GM12878 (cell line): ENCODE data around the gene CEP128. TPM values are rescaled to one million over a fixed set of nuclear protein-coding genes. Genes with fewer than 3 reads are reported as not detected.

ENCODE experiments used
- ATAC-seq: fragments of 200-7000 bp; cut with Tn5 transposase; 3 replicates; pipeline ENCODE4 v1.9.1; 2020; ENCODE audit warnings: mild to moderate bottlenecking, moderate library complexity
- BruUV-seq: library from RNA; stranded (reverse); fragments of 400-500 nt; replicated peaks from 2 replicates; lab custom pipeline; 2021; lab: Mats Ljungman, UMichigan
- CTCF ChIA-PET: fragments of 300-600 bp; sonication (Branson Sonifier 250); formaldehyde crosslinking; extraction: SDS; loops from one replicate; lab custom pipeline; 2021; ENCODE audit warnings: inconsistent platforms; lab: Yijun Ruan, JAX
- POLR2A ChIA-PET: fragments of 350-600 bp; formaldehyde crosslinking; extraction: SDS; loops from one replicate; lab custom pipeline; 2021; ENCODE audit warnings: inconsistent platforms; lab: Charles Lee
- RAD21 ChIA-PET: fragments of 300-600 bp; sonication (Branson Sonifier 250); formaldehyde crosslinking; loops from one replicate; lab custom pipeline; 2023; ENCODE audit warnings: antibody characterized with exemption; ENCODE audit not compliant: unreplicated experiment; lab: Charles Lee
- SMC1A ChIA-PET: fragments of 300-600 bp; sonication (Branson Sonifier 250); formaldehyde crosslinking; loops from one replicate; lab custom pipeline; 2023; ENCODE audit not compliant: unreplicated experiment, uncharacterized antibody; lab: Charles Lee
- DNase-seq: peaks from one replicate; pipeline ENCODE4 v3.0.0-alpha.2; 2011; ENCODE audit warnings: low read depth, low spot score
- FAIRE-seq: peaks from 3 replicates; lab custom pipeline; 2011; peaks lifted over from hg19 to GRCh38; lab: Jason Lieb, UNC
- H2AFZ ChIP-seq: 2 replicates; pipeline ENCODE4 v1.6.0; 2011; ENCODE audit warnings: low read depth, low read length, control low read depth; ENCODE audit not compliant: control insufficient read depth
- H3K27ac ChIP-seq: 2 replicates; pipeline ENCODE4 v1.5.1; 2011; ENCODE audit warnings: control low read depth; ENCODE audit not compliant: control insufficient read depth, insufficient read depth
- H3K27me3 ChIP-seq, 2 experiments: replicated peaks in 1 of 2; 2 replicates each; pipeline versions ENCODE4 v1.6.0 to v1.6.1; 2011; ENCODE audit warnings: low read length in 1 of 2; ENCODE audit not compliant: control insufficient read depth in 2 of 2, insufficient read depth in 2 of 2
- H3K36me3 ChIP-seq, 2 experiments: 2 replicates each; pipeline ENCODE4 v1.5.1; 2011; ENCODE audit warnings: low read length in 1 of 2; ENCODE audit not compliant: control insufficient read depth in 2 of 2, insufficient read depth in 2 of 2
- H3K4me1 ChIP-seq: 2 replicates; pipeline ENCODE4 v1.6.1; 2011; ENCODE audit warnings: mild to moderate bottlenecking, low read length, moderate library complexity, mixed read lengths; ENCODE audit not compliant: control insufficient read depth, insufficient read depth
- H3K4me2 ChIP-seq: 2 replicates; pipeline ENCODE4 v1.6.0; 2011; ENCODE audit warnings: control low read depth; ENCODE audit not compliant: control insufficient read depth, insufficient read depth
- H3K4me3 ChIP-seq: fragments of 200-600 bp; sonication (generic); 2 replicates; pipeline ENCODE4 v1.5.1; 2016
- H3K79me2 ChIP-seq: 2 replicates; pipeline ENCODE4 v1.6.0; 2011; ENCODE audit warnings: low read length; ENCODE audit not compliant: control insufficient read depth, insufficient read depth
- H3K9ac ChIP-seq: 2 replicates; pipeline ENCODE4 v1.8.0; 2011; ENCODE audit warnings: low read length, control low read depth, mixed read lengths; ENCODE audit not compliant: control insufficient read depth, insufficient read depth
- H3K9me3 ChIP-seq: replicated peaks from 3 replicates; pipeline ENCODE4 v1.5.1; 2011; ENCODE audit warnings: mild to moderate bottlenecking, low read length; ENCODE audit not compliant: control insufficient read depth, insufficient read depth
- H4K20me1 ChIP-seq: 2 replicates; pipeline ENCODE4 v1.6.0; 2011; ENCODE audit not compliant: control insufficient read depth, insufficient read depth
- CEBPB ChIP-seq, 2 experiments: fragments of 150-350 bp in 1 of 2; IDR thresholded peaks; 2 replicates each; pipeline ENCODE4 v1.6.1; 2012 to 2014; ENCODE audit warnings: low read depth in 2 of 2, low read length in 2 of 2, borderline replicate concordance in 1 of 2, inconsistent platforms in 1 of 2
- CREM ChIP-seq: IDR thresholded peaks from 2 replicates; pipeline ENCODE4 v1.6.1; 2014; ENCODE audit warnings: antibody characterized with exemption, low read depth
- FOXK2 ChIP-seq: fragments of 450-650 bp; IDR thresholded peaks from 2 replicates; pipeline ENCODE4 v1.6.1; 2017; ENCODE audit warnings: mild to moderate bottlenecking, moderate library complexity
- HDAC2 ChIP-seq: fragments of 200-600 bp; sonication (generic); IDR thresholded peaks from 2 replicates; pipeline ENCODE4 v1.6.1; 2017
- KAT2A ChIP-seq: conservative IDR thresholded peaks from 2 replicates; pipeline ENCODE4 v1.6.1; 2011; ENCODE audit warnings: low read depth, low read length; ENCODE audit not compliant: control insufficient read depth
- NFYA ChIP-seq: IDR thresholded peaks from 2 replicates; pipeline ENCODE4 v1.6.1; 2011; ENCODE audit warnings: low read depth, mild to moderate bottlenecking, low read length, improper control_type of control experiment, borderline replicate concordance
- NFYB ChIP-seq: IDR thresholded peaks from 2 replicates; pipeline ENCODE4 v1.6.1; 2011; ENCODE audit warnings: low read depth, mild to moderate bottlenecking, low read length, improper control_type of control experiment, moderate library complexity; ENCODE audit not compliant: insufficient read depth
- NR2C1 ChIP-seq: fragments of 450-650 bp; IDR thresholded peaks from 2 replicates; pipeline ENCODE4 v1.6.1; 2017; ENCODE audit warnings: antibody characterized with exemption, mild to moderate bottlenecking, moderate library complexity
- RUNX3 ChIP-seq: IDR thresholded peaks from 2 replicates; pipeline ENCODE4 v1.6.1; 2012; ENCODE audit warnings: low read length, inconsistent platforms
- YBX1 ChIP-seq: fragments of 450-650 bp; IDR thresholded peaks from 2 replicates; pipeline ENCODE4 v1.6.1; 2016; ENCODE audit warnings: antibody characterized with exemption
- ZNF274 ChIP-seq: IDR thresholded peaks from one replicate; pipeline ENCODE4 v1.8.0; 2011; ENCODE audit not compliant: insufficient read length, insufficient read depth
- WGBS: methylation state at CpG from one replicate; pipeline ENCODE4 v1.1.6; 2016; ENCODE audit warnings: low lambda C conversion rate; ENCODE audit not compliant: insufficient replicate concordance, insufficient coverage; ENCODE audit errors: missing lambda C conversion rate; 5-methylcytosine and 5-hydroxymethylcytosine counted together
- in situ Hi-C: fragments of 300-500 bp; cut with MboI; formaldehyde crosslinking; loops from 9 replicates; pipeline ENCODE4 v1.14.3; 2018; ENCODE audit warnings: mixed read lengths
- intact Hi-C: fragments of 100-400 bp; cut with micrococcal nuclease; formaldehyde crosslinking; loops from one replicate; pipeline ENCODE4 v1.14.2; 2022; ENCODE audit not compliant: unreplicated experiment
- polyA plus RNA-seq, 11 experiments: library from polyadenylated mRNA; depleted of rRNA in 4 of 11; unstranded in 6 of 11; stranded (reverse) in 5 of 11; fragments of >200 nt; fragmentation: Nextera tagmentation in 4 of 11; fragmentation: Illumina TruSeq in 1 of 11; extraction: Ambion mirVana in 4 of 11; extraction: Trizol in 1 of 11; gene quantifications; 1 replicate in 1 of 11; 2 replicates in 10 of 11; pipeline versions ENCODE4 v1.2.1 to v1.2.3, GENCODE V29; 2011 to 2016; ENCODE audit warnings: inconsistent platforms in 2 of 11, missing spikeins in 2 of 11, low read depth in 1 of 11
- total RNA-seq, 4 experiments: library from RNA; depleted of rRNA in 3 of 4; stranded (reverse); fragments of >200 nt in 3 of 4; fragmentation: Illumina TruSeq in 1 of 4; extraction: Trizol in 1 of 4; gene quantifications; 2 replicates each; pipeline versions ENCODE4 v1.2.1 to v1.2.3, GENCODE V29; 2013 to 2021
- TF ChIP-seq, protein P1 (sequence below): fragments of 150-350 bp; IDR thresholded peaks from 2 replicates; pipeline ENCODE4 v1.6.1; 2016; ENCODE audit warnings: low read depth, low read length

Gene CEP128
- total and polyA plus RNA-seq, 10 of the 15 experiments (the other 5 are each of a cell fraction or from before 2014, with no cell fraction given) = 1.1 to 6.7 (median 3.4) TPM

DNA sequence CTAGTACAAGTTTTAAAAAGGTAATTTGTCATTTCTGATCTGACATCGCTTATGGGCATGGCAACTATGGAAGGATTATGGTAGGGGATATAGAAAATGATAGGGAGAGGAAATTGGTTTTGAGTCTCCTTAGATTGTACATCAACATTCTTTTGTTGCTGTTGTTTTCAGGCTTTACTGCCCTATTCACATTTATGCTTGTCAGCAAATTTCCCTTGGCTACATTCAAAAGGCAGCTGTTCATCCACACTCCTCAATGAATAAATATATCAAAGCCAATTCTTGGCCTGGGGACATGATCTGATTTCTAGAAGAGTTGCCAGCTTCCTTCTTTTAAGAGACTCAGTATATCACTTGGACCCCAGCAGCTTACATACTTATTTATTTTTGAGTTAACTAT, 283.4 kb downstream of the CEP128 start:
- Histone ChIP-seq H3K79me2 (no peaks in the 10 kb centered on the region), H3K9me3 (no peaks in the 10 kb centered on the region)
- TF ChIP-seq NFYA (no peak), CEBPB (IDR thresholded peaks at IDR 0.05; ENCODE audit: borderline replicate concordance in 1 of 2, low read depth in 2 of 2, low read length in 2 of 2) (no peak), KAT2A (no peak), FOXK2 (no peak), ZNF274 (no peak), CREM (no peak), HDAC2 (no peak)
- TF ChIP-seq, all 136 proteins: peak for 0
- Histone ChIP-seq H3K36me3 (no peaks in the 10 kb centered on the region), H3K27ac (no peak overlapping the region), H4K20me1 (no peaks in the 10 kb centered on the region), H2AFZ (no peak overlapping the region), H3K9ac (no peak overlapping the region), H3K4me2 (no peak overlapping the region), H3K4me1 (no peaks in the 10 kb centered on the region), H3K27me3 (no peaks in the 10 kb centered on the region), H3K4me3 (no peak overlapping the region)
- RAD21 ChIA-PET = no interaction called here
- POLR2A ChIA-PET = no interaction called here
- CTCF ChIA-PET = no interaction called here
- FAIRE-seq (no peak), ATAC-seq (no peak), DNase-seq (no peak)
- 90% methylated on average over 1 of the region's 1 CpG for WGBS
- in situ Hi-C loops = no loop called here
- no TSS peak for BruUV-seq
- SMC1A ChIA-PET = no interaction called here
- intact Hi-C loops = no loop called here

DNA sequence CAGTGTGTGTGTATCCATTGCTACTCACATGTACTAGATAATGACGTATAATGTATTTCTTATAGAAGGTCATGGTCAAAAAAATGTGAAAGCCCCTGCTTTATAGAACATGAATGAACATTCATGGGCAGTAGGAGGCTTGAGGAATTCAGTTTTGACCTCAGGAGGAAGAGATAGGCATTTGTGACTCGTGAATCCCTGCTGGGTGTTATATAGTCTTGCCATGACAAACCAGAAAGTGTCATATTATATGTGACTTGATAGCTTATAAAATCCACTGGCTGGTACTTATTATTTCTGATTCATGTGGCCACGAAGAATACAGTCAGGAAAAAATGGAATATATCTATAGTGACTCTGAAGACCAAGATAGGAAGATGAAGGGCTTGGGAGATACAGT, 287.6 kb downstream of the CEP128 start:
- Histone ChIP-seq H3K4me1 (no peaks in the 10 kb centered on the region), H3K36me3 (no peaks in the 10 kb centered on the region), H3K27me3 (no peaks in the 10 kb centered on the region), H3K4me2 (no peak overlapping the region), H3K9me3 (no peaks in the 10 kb centered on the region), H4K20me1 (no peaks in the 10 kb centered on the region), H3K9ac (no peak overlapping the region), H3K79me2 (no peaks in the 10 kb centered on the region), H3K4me3 (no peak overlapping the region), H2AFZ (no peak overlapping the region), H3K27ac (no peak overlapping the region)
- POLR2A ChIA-PET = no interaction called here
- DNase-seq (no peak), FAIRE-seq (no peak), ATAC-seq (no peak)
- 35% methylated on average over 3 of the region's 3 CpGs for WGBS
- CTCF ChIA-PET = no interaction called here
- intact Hi-C loops = no loop called here
- no peak for TF ChIP-seq NR2C1
- TF ChIP-seq YBX1 = no peak
- TF ChIP-seq NFYB = no peak
- TF ChIP-seq, protein P1, sequence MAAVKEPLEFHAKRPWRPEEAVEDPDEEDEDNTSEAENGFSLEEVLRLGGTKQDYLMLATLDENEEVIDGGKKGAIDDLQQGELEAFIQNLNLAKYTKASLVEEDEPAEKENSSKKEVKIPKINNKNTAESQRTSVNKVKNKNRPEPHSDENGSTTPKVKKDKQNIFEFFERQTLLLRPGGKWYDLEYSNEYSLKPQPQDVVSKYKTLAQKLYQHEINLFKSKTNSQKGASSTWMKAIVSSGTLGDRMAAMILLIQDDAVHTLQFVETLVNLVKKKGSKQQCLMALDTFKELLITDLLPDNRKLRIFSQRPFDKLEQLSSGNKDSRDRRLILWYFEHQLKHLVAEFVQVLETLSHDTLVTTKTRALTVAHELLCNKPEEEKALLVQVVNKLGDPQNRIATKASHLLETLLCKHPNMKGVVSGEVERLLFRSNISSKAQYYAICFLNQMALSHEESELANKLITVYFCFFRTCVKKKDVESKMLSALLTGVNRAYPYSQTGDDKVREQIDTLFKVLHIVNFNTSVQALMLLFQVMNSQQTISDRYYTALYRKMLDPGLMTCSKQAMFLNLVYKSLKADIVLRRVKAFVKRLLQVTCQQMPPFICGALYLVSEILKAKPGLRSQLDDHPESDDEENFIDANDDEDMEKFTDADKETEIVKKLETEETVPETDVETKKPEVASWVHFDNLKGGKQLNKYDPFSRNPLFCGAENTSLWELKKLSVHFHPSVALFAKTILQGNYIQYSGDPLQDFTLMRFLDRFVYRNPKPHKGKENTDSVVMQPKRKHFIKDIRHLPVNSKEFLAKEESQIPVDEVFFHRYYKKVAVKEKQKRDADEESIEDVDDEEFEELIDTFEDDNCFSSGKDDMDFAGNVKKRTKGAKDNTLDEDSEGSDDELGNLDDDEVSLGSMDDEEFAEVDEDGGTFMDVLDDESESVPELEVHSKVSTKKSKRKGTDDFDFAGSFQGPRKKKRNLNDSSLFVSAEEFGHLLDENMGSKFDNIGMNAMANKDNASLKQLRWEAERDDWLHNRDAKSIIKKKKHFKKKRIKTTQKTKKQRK = no peak
- TF ChIP-seq RUNX3 = no peak
- no TSS peak for BruUV-seq
- in situ Hi-C loops = no loop called here
- SMC1A ChIA-PET = no interaction called here
- RAD21 ChIA-PET = no interaction called here
